B cell (primary cell): Measurements from ENCODE around the gene ASB7.

Source experiments
- CTCF ChIP-seq: fragments of 200-600 bp; IDR thresholded peaks from one replicate; pipeline ENCODE4 v1.8.0; 2022; ENCODE audit warnings: antibody characterized with exemption, mild to moderate bottlenecking
- EZH2 ChIP-seq: IDR thresholded peaks from 2 replicates; pipeline ENCODE4 v1.6.1; 2012; ENCODE audit warnings: borderline replicate concordance, low read depth, mild to moderate bottlenecking, moderate library complexity, low read length; ENCODE audit not compliant: insufficient read depth, poor library complexity, severe bottlenecking

GRCh38 chr15:100671124-100671680 lies 68.8 kb downstream of the ASB7 start:
- TF ChIP-seq EZH2 = no peak
- TF ChIP-seq CTCF = no peak
